Bronchial epithelial cell (primary cell): ENCODE results near the gene C1orf21. TPM values are rescaled to one million over a fixed set of nuclear protein-coding genes. Genes with fewer than 3 reads are reported as not detected.

ENCODE experiments used
- DNase-seq: peaks from one replicate; pipeline ENCODE4 v3.0.0-alpha.2; 2010; ENCODE audit warnings: low read depth
- FAIRE-seq: peaks from 2 replicates; lab custom pipeline; 2011; peaks lifted over from hg19 to GRCh38; lab: Jason Lieb, UNC
- H3K27me3 ChIP-seq: 2 replicates; pipeline ENCODE4 v1.5.1; 2011; ENCODE audit warnings: low read length; ENCODE audit not compliant: control insufficient read depth, insufficient read depth
- H3K36me3 ChIP-seq: 2 replicates; pipeline ENCODE4 v1.5.1; 2011; ENCODE audit warnings: low read length; ENCODE audit not compliant: control insufficient read depth, insufficient read depth
- H3K4me3 ChIP-seq: 2 replicates; pipeline ENCODE4 v1.5.1; 2011; ENCODE audit warnings: mild to moderate bottlenecking, low read depth, low read length, control low read depth
- total RNA-seq: library from RNA; depleted of rRNA; stranded (reverse); fragments of >200 nt; gene quantifications from 2 replicates; pipeline ENCODE4 v1.2.1, GENCODE V29; 2014
- TF ChIP-seq, protein P1 (sequence below): IDR thresholded peaks from 2 replicates; pipeline ENCODE4 v1.5.1; 2011; ENCODE audit warnings: mild to moderate bottlenecking, moderate library complexity, low read length, control low read depth, inconsistent platforms; ENCODE audit not compliant: insufficient read depth, severe bottlenecking

The C1orf21 gene
- total RNA-seq, 1 donor from 2014 or later: 10.3 TPM

DNA sequence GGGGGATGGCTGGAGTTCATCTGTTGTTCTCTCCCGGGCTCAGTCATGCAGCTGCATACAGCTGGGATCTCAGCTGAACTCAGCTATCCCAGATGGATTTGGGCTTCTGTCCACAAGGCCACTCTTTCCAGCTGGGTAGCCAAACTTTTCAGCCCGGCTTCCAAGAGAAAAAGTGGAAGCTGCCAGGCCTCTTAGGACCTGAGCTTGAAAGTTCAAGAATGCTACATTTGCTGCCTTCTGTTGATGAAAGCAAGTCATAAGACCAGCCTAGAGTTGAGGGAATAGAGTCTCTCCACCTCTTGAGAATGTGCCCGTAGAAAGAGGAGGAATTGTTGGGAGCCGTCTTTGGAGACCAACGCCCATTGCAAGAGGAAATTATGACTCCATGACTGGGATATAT lies 95.3 kb downstream of the C1orf21 start:
- no peak for DNase-seq
- peaks cover 1% of the 10 kb centered on the region for H3K36me3 ChIP-seq
- TF ChIP-seq, protein P1, sequence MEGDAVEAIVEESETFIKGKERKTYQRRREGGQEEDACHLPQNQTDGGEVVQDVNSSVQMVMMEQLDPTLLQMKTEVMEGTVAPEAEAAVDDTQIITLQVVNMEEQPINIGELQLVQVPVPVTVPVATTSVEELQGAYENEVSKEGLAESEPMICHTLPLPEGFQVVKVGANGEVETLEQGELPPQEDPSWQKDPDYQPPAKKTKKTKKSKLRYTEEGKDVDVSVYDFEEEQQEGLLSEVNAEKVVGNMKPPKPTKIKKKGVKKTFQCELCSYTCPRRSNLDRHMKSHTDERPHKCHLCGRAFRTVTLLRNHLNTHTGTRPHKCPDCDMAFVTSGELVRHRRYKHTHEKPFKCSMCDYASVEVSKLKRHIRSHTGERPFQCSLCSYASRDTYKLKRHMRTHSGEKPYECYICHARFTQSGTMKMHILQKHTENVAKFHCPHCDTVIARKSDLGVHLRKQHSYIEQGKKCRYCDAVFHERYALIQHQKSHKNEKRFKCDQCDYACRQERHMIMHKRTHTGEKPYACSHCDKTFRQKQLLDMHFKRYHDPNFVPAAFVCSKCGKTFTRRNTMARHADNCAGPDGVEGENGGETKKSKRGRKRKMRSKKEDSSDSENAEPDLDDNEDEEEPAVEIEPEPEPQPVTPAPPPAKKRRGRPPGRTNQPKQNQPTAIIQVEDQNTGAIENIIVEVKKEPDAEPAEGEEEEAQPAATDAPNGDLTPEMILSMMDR: no peak
- H3K4me3 ChIP-seq: no peak overlapping the region
- no peak for FAIRE-seq
- H3K27me3 ChIP-seq: no peaks in the 10 kb centered on the region

DNA sequence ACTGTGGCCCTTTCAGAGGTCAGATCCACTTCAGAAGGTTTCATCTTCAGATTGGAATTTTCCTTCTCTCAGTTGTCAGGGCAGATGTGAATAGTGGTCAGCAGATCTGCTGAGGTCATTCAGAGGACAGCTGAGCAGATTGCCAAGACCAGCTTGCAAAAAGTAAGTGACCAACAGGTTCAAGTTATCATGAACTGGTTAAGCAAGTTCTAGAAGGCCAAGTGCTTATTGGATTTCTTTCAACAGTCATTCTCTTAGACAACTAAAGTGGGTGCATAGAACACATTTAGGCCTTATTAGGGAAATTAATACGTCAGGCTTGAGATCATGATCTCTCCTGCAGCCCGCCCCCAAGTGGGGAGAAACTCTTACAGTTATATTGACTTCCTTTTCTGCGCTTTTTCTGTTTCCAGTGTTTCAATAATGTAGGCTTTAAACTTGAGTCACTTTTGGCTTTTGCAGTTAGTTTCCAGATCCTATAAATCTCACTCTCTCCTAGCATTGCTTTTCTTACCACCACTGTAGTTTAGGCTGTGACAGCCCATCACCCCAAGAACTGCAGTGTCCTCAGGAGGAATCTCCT lies 96.4 kb downstream of the C1orf21 start:
- peak; percentile 27 for DNase-seq
- FAIRE-seq: no peak
- no peaks in the 10 kb centered on the region for H3K27me3 ChIP-seq
- no peaks in the 10 kb centered on the region for H3K36me3 ChIP-seq
- TF ChIP-seq, protein P1: no peak
- no peak overlapping the region for H3K4me3 ChIP-seq

DNA sequence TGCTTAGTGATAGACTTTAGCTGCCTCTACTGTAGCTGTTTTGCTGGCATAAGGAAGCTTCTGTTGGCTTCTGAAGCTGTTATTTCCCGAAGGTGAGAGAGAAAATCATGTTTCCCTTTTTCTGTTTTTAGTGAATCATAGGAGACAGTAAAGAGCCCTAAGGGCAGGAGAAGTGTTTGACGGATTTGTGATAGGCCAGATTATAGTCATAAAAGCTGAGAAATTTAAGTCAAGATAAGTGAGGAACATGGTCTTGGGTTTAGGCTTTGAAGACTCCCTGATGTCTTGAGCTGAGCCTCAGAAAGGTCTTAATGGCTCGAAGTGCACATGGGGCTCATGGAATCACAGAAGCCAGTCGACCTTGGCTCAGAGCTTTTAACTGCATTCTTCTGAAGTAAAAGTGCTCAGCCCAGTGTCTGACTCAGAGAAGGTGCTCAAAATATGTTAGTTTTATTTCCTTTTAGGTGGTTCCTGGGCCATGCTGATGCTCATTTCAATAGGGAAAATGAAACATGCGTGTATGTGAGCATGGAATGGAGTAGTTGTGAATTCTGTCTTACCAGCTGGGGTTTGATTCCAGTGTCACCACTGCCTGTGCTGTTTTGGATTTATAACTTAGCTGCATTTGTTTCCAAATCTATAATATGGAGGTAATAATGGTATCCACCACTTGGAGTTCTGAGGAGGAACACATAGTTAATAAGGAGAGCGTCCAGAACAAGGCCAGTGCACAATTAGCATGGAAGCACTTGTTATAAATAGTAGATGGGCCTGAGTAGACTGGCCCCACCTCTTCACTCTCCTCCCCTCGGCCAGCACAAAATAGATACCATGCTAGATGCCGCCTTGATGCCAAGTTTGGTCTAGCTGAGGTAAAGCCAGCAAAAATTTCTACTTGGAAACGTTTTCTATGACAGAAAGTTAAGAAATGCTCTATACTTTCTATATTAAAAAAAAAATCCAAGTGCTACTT lies 99.2 kb downstream of the C1orf21 start:
- TF ChIP-seq, protein P1: no peak
- peak; percentile 7 for DNase-seq
- no peak overlapping the region for H3K4me3 ChIP-seq
- FAIRE-seq: no peak
- no peaks in the 10 kb centered on the region for H3K27me3 ChIP-seq
- H3K36me3 ChIP-seq: no peaks in the 10 kb centered on the region

DNA sequence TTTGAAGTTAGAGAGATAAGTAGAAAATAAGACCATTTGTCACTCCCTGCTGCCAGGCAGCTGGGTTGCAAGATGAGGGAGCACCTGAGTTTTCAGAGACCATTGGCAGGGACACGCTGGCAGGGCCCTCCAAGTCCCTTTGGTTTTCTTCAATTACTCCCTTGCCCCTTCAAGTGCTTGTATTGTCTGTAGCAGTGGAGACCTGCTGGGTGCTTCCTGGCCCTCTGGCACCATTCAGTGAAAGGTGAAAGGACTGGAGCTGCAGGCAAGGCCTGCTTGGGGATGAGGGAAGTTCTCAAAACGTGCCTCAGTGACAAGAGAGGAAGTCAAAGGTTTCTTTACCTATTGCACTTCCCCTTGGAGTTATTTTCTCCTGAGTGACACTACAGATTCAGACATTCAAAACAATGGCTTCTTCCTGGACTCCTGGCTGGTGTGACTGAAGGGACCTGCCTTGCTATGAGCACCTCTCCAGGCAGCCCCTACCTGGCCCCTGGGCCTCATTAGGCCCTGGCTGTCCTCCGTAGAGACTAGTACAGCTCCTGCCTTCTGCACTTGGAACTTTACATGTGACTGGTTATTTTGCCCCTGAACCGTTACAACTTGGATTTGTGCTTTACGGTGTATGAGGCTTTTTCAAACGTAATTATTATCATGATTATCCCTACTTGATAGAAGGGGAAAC lies 100.1 kb downstream of the C1orf21 start:
- FAIRE-seq (no peak), DNase-seq (no peak)
- TF ChIP-seq, protein P1: no peak
- H3K36me3 ChIP-seq: no peaks in the 10 kb centered on the region
- no peak overlapping the region for H3K4me3 ChIP-seq
- H3K27me3 ChIP-seq: no peaks in the 10 kb centered on the region

DNA sequence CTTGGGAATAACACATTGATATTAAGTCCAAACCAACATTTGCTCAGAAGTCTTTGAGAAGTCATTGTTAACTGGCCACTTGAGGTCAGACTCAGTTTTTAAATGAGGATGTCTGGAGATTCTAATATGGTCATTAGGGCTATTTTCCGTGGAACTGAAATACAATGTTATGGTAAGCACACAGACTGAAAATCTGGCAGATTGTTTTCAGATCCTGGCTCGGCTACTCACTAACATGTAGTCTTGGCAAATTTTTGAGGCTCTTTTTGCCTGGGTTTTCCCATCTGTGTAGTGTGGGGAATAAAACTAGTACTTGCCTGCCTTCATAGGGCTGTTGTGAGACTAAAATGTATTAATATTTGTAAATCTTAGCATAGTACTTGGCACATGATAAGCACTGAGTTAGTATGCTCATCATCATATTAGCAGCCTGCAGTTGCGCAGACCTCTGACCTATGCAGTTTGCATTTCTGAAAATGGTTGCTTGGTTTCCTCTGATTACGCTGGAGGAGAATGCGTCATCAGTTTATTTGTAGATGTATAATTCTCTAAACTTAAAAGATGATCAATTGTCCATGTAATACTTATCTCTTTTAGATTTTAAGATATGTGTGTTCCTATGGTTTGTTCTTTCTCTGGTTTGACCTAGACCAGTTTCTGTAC lies 100.8 kb downstream of the C1orf21 start:
- no peak for FAIRE-seq
- H3K4me3 ChIP-seq: no peak overlapping the region
- DNase-seq: no peak
- H3K36me3 ChIP-seq: no peaks in the 10 kb centered on the region
- H3K27me3 ChIP-seq: no peaks in the 10 kb centered on the region
- TF ChIP-seq, protein P1: no peak
